Neural progenitor cell (in vitro differentiated cells): ENCODE measurements around the gene SLC9C1. TPM values are rescaled to one million over a fixed set of nuclear protein-coding genes. Genes with fewer than 3 reads are reported as not detected.

Experiments
- DNase-seq: peaks from one replicate; pipeline ENCODE4 v3.0.0-alpha.2; 2016; ENCODE audit warnings: low spot score
- H2AFZ ChIP-seq: fragments of 200-600 bp; sonication (generic); replicated peaks from 2 replicates; pipeline ENCODE4 v1.6.1; 2016; ENCODE audit warnings: antibody characterized with exemption
- H3F3A ChIP-seq: fragments of 200-600 bp; sonication (generic); 2 replicates; pipeline ENCODE4 v1.6.1; 2016; ENCODE audit warnings: antibody characterized with exemption, low read depth
- H3K27ac ChIP-seq: fragments of 200-600 bp; sonication (generic); 2 replicates; pipeline ENCODE4 v1.5.1; 2016; ENCODE audit warnings: mild to moderate bottlenecking
- H3K27me3 ChIP-seq: fragments of 200-600 bp; sonication (generic); 2 replicates; pipeline ENCODE4 v1.6.1; 2016; ENCODE audit warnings: mild to moderate bottlenecking, moderate library complexity
- H3K36me3 ChIP-seq: fragments of 200-600 bp; sonication (generic); 2 replicates; pipeline ENCODE4 v1.5.1; 2016
- H3K4me1 ChIP-seq: fragments of 200-600 bp; sonication (generic); 2 replicates; pipeline ENCODE4 v1.6.1; 2016; ENCODE audit warnings: mixed run types
- H3K4me2 ChIP-seq: fragments of 200-600 bp; sonication (generic); 2 replicates; pipeline ENCODE4 v1.6.1; 2016
- H3K4me3 ChIP-seq: fragments of 200-600 bp; sonication (generic); 2 replicates; pipeline ENCODE4 v1.5.1; 2016
- H3K79me2 ChIP-seq: fragments of 200-600 bp; sonication (generic); 2 replicates; pipeline ENCODE4 v1.6.1; 2016; ENCODE audit warnings: low read depth
- H3K9ac ChIP-seq: fragments of 200-600 bp; sonication (generic); 2 replicates; pipeline ENCODE4 v1.6.1; 2016
- H3K9me3 ChIP-seq: fragments of 200-600 bp; sonication (generic); 2 replicates; pipeline ENCODE4 v1.5.1; 2016; ENCODE audit warnings: low read depth
- H4K20me1 ChIP-seq: fragments of 200-600 bp; sonication (generic); 2 replicates; pipeline ENCODE4 v1.6.1; 2016; ENCODE audit warnings: low read depth
- H3K27ac Mint-ChIP-seq: 3 replicates; pipeline ENCODE4 v1.8.0; 2021; ENCODE audit warnings: mixed read lengths
- H3K27me3 Mint-ChIP-seq: 2 replicates; pipeline ENCODE4 v1.8.0; 2022; ENCODE audit warnings: low read depth, mild to moderate bottlenecking, inconsistent platforms, moderate library complexity, mixed read lengths; ENCODE audit not compliant: insufficient read depth
- H3K36me3 Mint-ChIP-seq: 3 replicates; pipeline ENCODE4 v1.8.0; 2021; ENCODE audit warnings: mixed read lengths
- H3K4me1 Mint-ChIP-seq: 3 replicates; pipeline ENCODE4 v1.8.0; 2021; ENCODE audit warnings: mixed read lengths
- H3K4me3 Mint-ChIP-seq: 3 replicates; pipeline ENCODE4 v1.8.0; 2021; ENCODE audit warnings: mild to moderate bottlenecking, moderate library complexity, mixed read lengths
- H3K9me3 Mint-ChIP-seq: 3 replicates; pipeline ENCODE4 v1.8.0; 2020; ENCODE audit warnings: mixed read lengths
- EZH2 ChIP-seq: fragments of 200-600 bp; sonication (generic); IDR thresholded peaks from 2 replicates; pipeline ENCODE4 v1.6.1; 2017; ENCODE audit warnings: antibody characterized with exemption, mild to moderate bottlenecking, moderate library complexity
- EZH2phosphoT487 ChIP-seq: fragments of 200-600 bp; sonication (generic); IDR thresholded peaks from 2 replicates; pipeline ENCODE4 v1.6.1; 2017; ENCODE audit warnings: antibody characterized with exemption
- total RNA-seq: library from RNA; depleted of rRNA; stranded (reverse); fragments of >200 nt; gene quantifications from 2 replicates; pipeline ENCODE4 v1.2.3, GENCODE V29; 2015; ENCODE audit warnings: low replicate concordance
- TF ChIP-seq, protein P1 (sequence below): fragments of 200-600 bp; sonication (generic); IDR thresholded peaks from 2 replicates; pipeline ENCODE4 v1.5.1; 2017; ENCODE audit warnings: antibody characterized with exemption, mild to moderate bottlenecking

The SLC9C1 gene
- total RNA-seq, 1 donor from 2014 or later = 1.3 TPM

DNA sequence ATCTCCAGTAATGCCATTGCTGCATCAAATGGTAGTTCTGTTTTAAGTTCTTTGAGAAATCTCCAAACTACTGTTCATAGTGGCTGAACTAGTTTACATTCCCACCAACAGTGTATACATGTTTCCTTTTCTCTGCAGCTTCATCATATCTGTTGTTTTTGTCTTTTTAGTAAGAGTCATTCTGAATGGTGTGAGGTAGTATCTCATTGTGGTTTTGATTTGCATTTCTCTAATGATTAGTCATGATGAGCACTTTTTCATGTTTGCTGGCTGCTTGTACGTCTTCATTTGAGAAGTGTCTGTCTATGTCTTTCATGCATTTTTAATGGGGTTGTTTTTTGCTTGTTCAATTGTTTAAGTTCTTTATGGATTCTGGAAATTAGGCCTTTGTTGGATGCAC is 150.8 kb downstream of the SLC9C1 start:
- H3F3A ChIP-seq = peaks cover 7% of the 10 kb centered on the region

DNA sequence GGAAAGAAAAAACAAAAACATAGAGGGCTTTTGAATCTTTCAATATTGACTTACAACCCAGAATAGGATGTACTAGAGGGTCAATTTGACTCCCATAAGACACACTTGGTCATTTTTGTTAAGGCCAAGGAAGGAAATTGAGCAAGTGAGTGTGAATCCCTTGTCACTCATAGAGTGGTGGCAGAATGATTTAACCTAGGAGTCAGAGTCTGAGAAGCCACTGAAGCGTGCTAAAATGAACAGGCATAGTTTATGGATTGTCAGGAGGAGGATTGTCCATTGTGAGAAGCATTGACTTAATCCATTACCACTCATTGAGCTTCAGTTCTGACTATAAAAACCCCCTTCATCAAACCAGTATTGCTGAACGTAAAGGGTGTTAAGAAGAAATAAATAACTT is 152.7 kb downstream of the SLC9C1 start:
- H3K4me3 Mint-ChIP-seq = no peak overlapping the region
- no peaks in the 10 kb centered on the region for H3K27me3 Mint-ChIP-seq
- Histone ChIP-seq H3K27ac (no peak overlapping the region), H3K4me1 (peaks cover 24% of the 10 kb centered on the region), H3K4me3 (no peak overlapping the region), H2AFZ (no peak overlapping the region), H3K79me2 (no peaks in the 10 kb centered on the region), H3F3A (peaks cover 24% of the 10 kb centered on the region), H3K9ac (no peak overlapping the region), H4K20me1 (no peaks in the 10 kb centered on the region), H3K27me3 (no peaks in the 10 kb centered on the region), H3K36me3 (no peaks in the 10 kb centered on the region), H3K9me3 (no peaks in the 10 kb centered on the region), H3K4me2 (no peak overlapping the region)
- no peaks in the 10 kb centered on the region for H3K36me3 Mint-ChIP-seq
- H3K9me3 Mint-ChIP-seq = peaks cover 11% of the 10 kb centered on the region
- H3K27ac Mint-ChIP-seq = no peak overlapping the region
- TF ChIP-seq EZH2phosphoT487 (no peak), EZH2 (no peak)
- TF ChIP-seq, protein P1, sequence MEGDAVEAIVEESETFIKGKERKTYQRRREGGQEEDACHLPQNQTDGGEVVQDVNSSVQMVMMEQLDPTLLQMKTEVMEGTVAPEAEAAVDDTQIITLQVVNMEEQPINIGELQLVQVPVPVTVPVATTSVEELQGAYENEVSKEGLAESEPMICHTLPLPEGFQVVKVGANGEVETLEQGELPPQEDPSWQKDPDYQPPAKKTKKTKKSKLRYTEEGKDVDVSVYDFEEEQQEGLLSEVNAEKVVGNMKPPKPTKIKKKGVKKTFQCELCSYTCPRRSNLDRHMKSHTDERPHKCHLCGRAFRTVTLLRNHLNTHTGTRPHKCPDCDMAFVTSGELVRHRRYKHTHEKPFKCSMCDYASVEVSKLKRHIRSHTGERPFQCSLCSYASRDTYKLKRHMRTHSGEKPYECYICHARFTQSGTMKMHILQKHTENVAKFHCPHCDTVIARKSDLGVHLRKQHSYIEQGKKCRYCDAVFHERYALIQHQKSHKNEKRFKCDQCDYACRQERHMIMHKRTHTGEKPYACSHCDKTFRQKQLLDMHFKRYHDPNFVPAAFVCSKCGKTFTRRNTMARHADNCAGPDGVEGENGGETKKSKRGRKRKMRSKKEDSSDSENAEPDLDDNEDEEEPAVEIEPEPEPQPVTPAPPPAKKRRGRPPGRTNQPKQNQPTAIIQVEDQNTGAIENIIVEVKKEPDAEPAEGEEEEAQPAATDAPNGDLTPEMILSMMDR = no peak
- no peak for DNase-seq
- H3K4me1 Mint-ChIP-seq = peaks cover 27% of the 10 kb centered on the region

More for the DNA sequence above, 150.8 kb downstream of the SLC9C1 start:
- TF ChIP-seq, protein P1 = no peak
- TF ChIP-seq EZH2 (no peak), EZH2phosphoT487 (no peak)
- Mint-ChIP-seq H3K4me3 (no peak overlapping the region), H3K36me3 (no peaks in the 10 kb centered on the region), H3K4me1 (peaks cover 11% of the 10 kb centered on the region), H3K27me3 (peaks cover 2% of the 10 kb centered on the region), H3K27ac (no peak overlapping the region), H3K9me3 (peaks cover 25% of the 10 kb centered on the region)
- Histone ChIP-seq H3K4me1 (peaks cover 9% of the 10 kb centered on the region), H3K4me2 (no peak overlapping the region), H4K20me1 (no peaks in the 10 kb centered on the region), H3K9ac (no peak overlapping the region), H3K27ac (no peak overlapping the region), H3K27me3 (no peaks in the 10 kb centered on the region), H3K9me3 (peaks cover 8% of the 10 kb centered on the region), H2AFZ (no peak overlapping the region), H3K36me3 (no peaks in the 10 kb centered on the region), H3K79me2 (no peaks in the 10 kb centered on the region), H3K4me3 (no peak overlapping the region)
- no peak for DNase-seq

DNA sequence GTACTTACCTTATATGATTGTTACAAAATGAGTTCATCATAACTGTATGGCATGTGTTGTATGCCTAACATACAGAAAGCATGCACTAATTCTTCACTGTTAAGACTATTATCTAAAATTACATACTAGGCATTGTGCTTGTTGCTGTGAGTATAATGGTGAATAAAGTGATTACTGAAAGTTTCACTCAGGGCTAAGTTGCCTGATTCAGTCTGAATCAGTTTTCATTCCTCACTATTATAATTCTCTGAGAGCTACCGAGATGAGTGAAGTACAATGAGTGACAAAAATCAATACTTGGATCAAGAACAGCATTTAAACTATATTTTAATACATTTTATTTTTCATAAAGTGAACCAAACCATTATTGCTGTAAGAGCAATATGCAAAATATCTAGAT is 153.4 kb downstream of the SLC9C1 start:
- Mint-ChIP-seq H3K27ac (no peak overlapping the region), H3K36me3 (no peaks in the 10 kb centered on the region), H3K4me3 (no peak overlapping the region), H3K4me1 (peaks cover 34% of the 10 kb centered on the region), H3K27me3 (no peaks in the 10 kb centered on the region), H3K9me3 (peaks cover 11% of the 10 kb centered on the region)
- DNase-seq = no peak
- no peaks in the 10 kb centered on the region for H3K9me3 ChIP-seq
- no peaks in the 10 kb centered on the region for H4K20me1 ChIP-seq
- H3K4me3 ChIP-seq = no peak overlapping the region
- H3K4me1 ChIP-seq = peaks cover 29% of the 10 kb centered on the region
- no peaks in the 10 kb centered on the region for H3K79me2 ChIP-seq
- no peak overlapping the region for H2AFZ ChIP-seq
- TF ChIP-seq EZH2phosphoT487 (no peak), EZH2 (no peak)
- TF ChIP-seq, protein P1 = no peak
- no peaks in the 10 kb centered on the region for H3K27me3 ChIP-seq
- no peak overlapping the region for H3K27ac ChIP-seq
- no peak overlapping the region for H3K9ac ChIP-seq
- H3F3A ChIP-seq = peaks cover 31% of the 10 kb centered on the region
- H3K36me3 ChIP-seq = no peaks in the 10 kb centered on the region
- no peak overlapping the region for H3K4me2 ChIP-seq
